SK-N-SH (cell line): ENCODE measurements around the gene NSUN4. TPM values are rescaled to one million over a fixed set of nuclear protein-coding genes. Genes with fewer than 3 reads are reported as not detected.
A peak's percentile ranks its signal among the peaks of the same experiment; 100 is the strongest.
"Not testable (repeated sequence)": the region's sequence is repeated elsewhere in the genome, so short reads cannot be mapped to it uniquely, and the experiment has no call there.

Experiments
- CTCF ChIA-PET: fragments of 300-600, 350-600 bp; formaldehyde crosslinking; extraction: SDS; loops from one replicate; lab custom pipeline; 2021; lab: Yijun Ruan, JAX
- POLR2A ChIA-PET: fragments of 350-600 bp; sonication (Branson Sonifier 250); formaldehyde crosslinking; extraction: SDS; loops from one replicate; lab custom pipeline; 2020; ENCODE audit warnings: antibody characterized with exemption, inconsistent platforms; lab: Yijun Ruan, JAX
- DNase-seq: peaks from one replicate; pipeline ENCODE4 v3.0.0; 2012
- H2AFZ ChIP-seq: fragments of 200-600 bp; sonication (generic); 2 replicates; pipeline ENCODE4 v1.8.1; 2016; ENCODE audit warnings: antibody characterized with exemption, mild to moderate bottlenecking, low read depth
- H3F3A ChIP-seq: fragments of 200-600 bp; sonication (generic); replicated peaks from 2 replicates; pipeline ENCODE3; 2016; ENCODE audit warnings: antibody characterized with exemption, mild to moderate bottlenecking; ENCODE audit not compliant: insufficient read depth
- H3K27ac ChIP-seq, 2 experiments: fragments of 200-500 bp in 1 of 2; fragments of 200-600 bp in 1 of 2; sonication (Bioruptor generic) in 1 of 2; sonication (generic), shearing (Covaris generic) in 1 of 2; 2 replicates each; pipeline versions ENCODE4 v1.5.1 to v1.6.1; 2014 to 2016; ENCODE audit warnings: low read depth in 2 of 2, inconsistent platforms in 1 of 2, low read length in 1 of 2, mild to moderate bottlenecking in 1 of 2, mixed read lengths in 1 of 2
- H3K27me3 ChIP-seq: fragments of 200-600 bp; sonication (generic), shearing (Covaris generic); 2 replicates; pipeline ENCODE4 v1.6.1; 2016; ENCODE audit warnings: mixed run types; ENCODE audit not compliant: insufficient read depth
- H3K36me3 ChIP-seq, 2 experiments: fragments of 200-500 bp in 1 of 2; fragments of 200-600 bp in 1 of 2; sonication (Bioruptor generic) in 1 of 2; sonication (generic) in 1 of 2; replicated peaks in 1 of 2; 2 replicates each; pipeline versions ENCODE3 to v1.5.1; 2014 to 2016; ENCODE audit warnings: low read length in 1 of 2, mild to moderate bottlenecking in 1 of 2; ENCODE audit not compliant: insufficient read depth in 2 of 2, control insufficient read depth in 1 of 2
- H3K4me1 ChIP-seq, 2 experiments: fragments of 200-500 bp in 1 of 2; fragments of 200-600 bp in 1 of 2; sonication (Bioruptor generic) in 1 of 2; sonication (generic), shearing (Covaris generic) in 1 of 2; 2 replicates each; pipeline versions ENCODE4 v1.5.1 to v1.6.1; 2014 to 2016; ENCODE audit warnings: low read depth in 1 of 2, low read length in 1 of 2, mixed run types in 1 of 2; ENCODE audit not compliant: insufficient read depth in 2 of 2, control insufficient read depth in 1 of 2
- H3K4me2 ChIP-seq: fragments of 200-600 bp; sonication (generic), shearing (Covaris generic); 2 replicates; pipeline ENCODE4 v1.6.1; 2017; ENCODE audit warnings: mixed run types
- H3K4me3 ChIP-seq, 2 experiments: fragments of 200-500 bp in 1 of 2; fragments of 200-600 bp in 1 of 2; sonication (Bioruptor generic) in 1 of 2; sonication (generic), shearing (Covaris generic) in 1 of 2; 2 replicates each; pipeline versions ENCODE4 v1.5.1 to v1.8.1; 2014 to 2016; ENCODE audit warnings: low read depth in 2 of 2, inconsistent platforms in 1 of 2, low read length in 1 of 2, mild to moderate bottlenecking in 1 of 2, mixed read lengths in 1 of 2, moderate library complexity in 1 of 2
- H3K79me2 ChIP-seq: fragments of 200-600 bp; sonication (generic); 2 replicates; pipeline ENCODE4 v1.8.1; 2017; ENCODE audit warnings: mild to moderate bottlenecking; ENCODE audit not compliant: insufficient read depth
- H3K9ac ChIP-seq: fragments of 200-600 bp; sonication (generic); 2 replicates; pipeline ENCODE4 v1.6.1; 2017; ENCODE audit warnings: mixed run types
- H3K9me2 ChIP-seq: fragments of 200-600 bp; sonication (generic); 2 replicates; pipeline ENCODE4 v1.6.1; 2017; ENCODE audit warnings: mixed run types
- H3K9me3 ChIP-seq: fragments of 200-600 bp; sonication (generic); 2 replicates; pipeline ENCODE4 v1.6.1; 2017; ENCODE audit warnings: mixed run types, mild to moderate bottlenecking, moderate library complexity
- H4K20me1 ChIP-seq: fragments of 200-600 bp; sonication (generic); 2 replicates; pipeline ENCODE4 v1.6.1; 2017; ENCODE audit warnings: mild to moderate bottlenecking, mixed run types; ENCODE audit not compliant: insufficient read depth
- EZH2phosphoT487 ChIP-seq: fragments of 200-600 bp; sonication (generic); IDR thresholded peaks from 2 replicates; pipeline ENCODE4 v1.6.1; 2017; ENCODE audit warnings: low read depth, mixed run types, mild to moderate bottlenecking, antibody characterized with exemption, moderate library complexity, borderline replicate concordance
- IRF3 ChIP-seq: fragments of 150-350 bp; IDR thresholded peaks from 2 replicates; pipeline ENCODE4 v1.6.1; 2016; ENCODE audit warnings: mild to moderate bottlenecking, low read depth, low read length
- NFIC ChIP-seq: IDR thresholded peaks from 2 replicates; pipeline ENCODE4 v1.4.0; 2012; ENCODE audit warnings: borderline replicate concordance
- POLR2AphosphoS5 ChIP-seq: IDR thresholded peaks from 2 replicates; pipeline ENCODE4 v1.6.1; 2012; ENCODE audit warnings: low read depth, low read length
- RFX5 ChIP-seq: IDR thresholded peaks from 2 replicates; pipeline ENCODE4 v1.6.1; 2012; ENCODE audit warnings: mild to moderate bottlenecking, improper control_type of control experiment, low read length
- SIN3A ChIP-seq: IDR thresholded peaks from 2 replicates; pipeline ENCODE4 v1.6.1; 2012; ENCODE audit warnings: low read depth, mild to moderate bottlenecking, low read length, moderate library complexity, borderline replicate concordance
- TEAD4 ChIP-seq: IDR thresholded peaks from 2 replicates; pipeline ENCODE4 v1.4.0; 2012; ENCODE audit warnings: mild to moderate bottlenecking, borderline replicate concordance; ENCODE audit not compliant: insufficient read depth
- YY1 ChIP-seq: IDR thresholded peaks from 2 replicates; pipeline ENCODE4 v1.4.0; 2012; ENCODE audit warnings: low read depth, mild to moderate bottlenecking
- WGBS: methylation state at CpG from one replicate; pipeline ENCODE4 v1.1.6; 2017; ENCODE audit warnings: low lambda C conversion rate; 5-methylcytosine and 5-hydroxymethylcytosine counted together
- polyA plus RNA-seq, 3 experiments: library from polyadenylated mRNA; depleted of rRNA; stranded (reverse); fragments of >200 nt; gene quantifications; 2 replicates each; pipeline ENCODE4 v1.2.3, GENCODE V29; 2012

NSUN4 gene
- polyA plus RNA-seq, 1 of the 3 experiments (the other 2 are of a cell fraction), result 14.7 TPM

- H3K36me3 ChIP-seq, result peaks cover 30 to 47% of the 10 kb centered on the region in 2 experiments
- no peaks in the 10 kb centered on the region for H3K9me3 ChIP-seq
- no peaks in the 10 kb centered on the region for H3K4me1 ChIP-seq
- POLR2A ChIA-PET, result no interaction called here
- peak overlapping the region in 1 of 2 experiments; percentile 68; a peak in 2 of 4 replicates for H3K27ac ChIP-seq
- peaks cover 31% of the 10 kb centered on the region for H3F3A ChIP-seq
- H3K4me3 ChIP-seq, result no peak overlapping the region
- no peak for DNase-seq
- no peaks in the 10 kb centered on the region for H3K9me2 ChIP-seq
- peaks cover 14% of the 10 kb centered on the region; the same call in 1 of the 2 replicates for H3K79me2 ChIP-seq
- no peaks in the 10 kb centered on the region for H4K20me1 ChIP-seq
- H3K9ac ChIP-seq, result no peak overlapping the region
- no peaks in the 10 kb centered on the region for H3K27me3 ChIP-seq
- 81% methylated on average over 3 of the region's 3 CpGs for WGBS
- CTCF ChIA-PET, result no interaction called here
- TF ChIP-seq RFX5 (no peak), POLR2AphosphoS5 (0 out of 2 replicates have a peak, but pooled peaks have one; percentile 10)
- TF ChIP-seq, all 33 proteins: peak for 1
- Histone ChIP-seq H3K4me2 (no peak overlapping the region), H2AFZ (no peak overlapping the region)
These were observed 24.8 kb upstream of the NSUN4 start for GRCh38 chr1:46315669-46316403.

GRCh38 chr1:46317323-46317722 lies 23.3 kb upstream of the NSUN4 start:
- peaks cover 25 to 46% of the 10 kb centered on the region in 2 experiments for H3K36me3 ChIP-seq
- CTCF ChIA-PET, result interaction anchor here (1.3 to 1.6 kb wide), 2 partner anchors 23 to 130 kb away, joined by 3 to 7 read pairs; partner anchors contain the start of gene NSUN4

GRCh38 chr1:46319301-46319700 lies 21.3 kb upstream of the NSUN4 start:
- H3K27ac ChIP-seq, H3K4me1 ChIP-seq, DNase-seq, H3K9ac ChIP-seq, H3K79me2 ChIP-seq, H3K9me3 ChIP-seq, H2AFZ ChIP-seq, POLR2A ChIA-PET, H3K4me2 ChIP-seq, H4K20me1 ChIP-seq, H3K27me3 ChIP-seq, H3K4me3 ChIP-seq, H3K9me2 ChIP-seq: not testable (repeated sequence)
- Histone ChIP-seq H3K36me3 (peaks cover 17 to 29% of the 10 kb centered on the region in 2 experiments), H3F3A (peaks cover 21% of the 10 kb centered on the region)
- CTCF ChIA-PET, result interaction anchor here (1.2 kb wide), 1 partner anchor 23 kb away, joined by 4 read pairs; no protein-coding TSS in a partner anchor
- 99% methylated on average over 6 of the region's 6 CpGs for WGBS

More at GRCh38 chr1:46317323-46317722, 23.3 kb upstream of the NSUN4 start:
- Histone ChIP-seq H3K4me3 (no peak overlapping the region), H3F3A (peaks cover 27% of the 10 kb centered on the region), H3K27ac (no peak overlapping the region), H3K4me1 (no peaks in the 10 kb centered on the region), H3K79me2 (peaks cover 4% of the 10 kb centered on the region; the same call in 1 of the 2 replicates), H3K27me3 (no peaks in the 10 kb centered on the region), H3K9me3 (no peaks in the 10 kb centered on the region), H4K20me1 (no peaks in the 10 kb centered on the region), H3K9ac (no peak overlapping the region), H2AFZ (no peak overlapping the region), H3K9me2 (no peaks in the 10 kb centered on the region), H3K4me2 (no peak overlapping the region)
- no peak for DNase-seq
- POLR2A ChIA-PET, result interaction anchor here (1.1 kb wide), 1 partner anchor 44 kb away, joined by 3 read pairs; no protein-coding TSS in a partner anchor
- TF ChIP-seq TEAD4, result no peak
- no peak for TF ChIP-seq SIN3A
- no peak for TF ChIP-seq EZH2phosphoT487
- no peak for TF ChIP-seq YY1
- TF ChIP-seq IRF3, result no peak
- TF ChIP-seq NFIC, result no peak
- 100% methylated on average over 1 of the region's 1 CpG for WGBS

GRCh38 chr1:46319960-46320914 lies 20.4 kb upstream of the NSUN4 start:
- H3K9me2 ChIP-seq, DNase-seq, H4K20me1 ChIP-seq, H2AFZ ChIP-seq, H3K27ac ChIP-seq, POLR2A ChIA-PET, H3K4me2 ChIP-seq, H3K9me3 ChIP-seq, H3K4me1 ChIP-seq, H3K9ac ChIP-seq, H3K4me3 ChIP-seq, H3K27me3 ChIP-seq, H3K79me2 ChIP-seq: not testable (repeated sequence)
- H3K36me3 ChIP-seq, result peaks cover 12 to 21% of the 10 kb centered on the region in 2 experiments
- CTCF ChIA-PET, result interaction anchor here (1.0 kb wide), 1 partner anchor 17 kb away, joined by 3 read pairs; the partner anchor contains the start of genes LRRC41 and UQCRH
- peaks cover 14% of the 10 kb centered on the region for H3F3A ChIP-seq
- 91% methylated on average over 13 of the region's 13 CpGs for WGBS
